AG04449 (cell line): Measurements from ENCODE around the gene SLC26A4.

Experiments used
- CTCF ChIA-PET: fragments of 350-600 bp; formaldehyde crosslinking; extraction: SDS; loops from one replicate; lab custom pipeline; 2021; ENCODE audit warnings: antibody characterized with exemption; lab: Yijun Ruan, JAX
- POLR2A ChIA-PET: fragments of 400-600, 350-600 bp; formaldehyde crosslinking; extraction: SDS; loops from one replicate; lab custom pipeline; 2020; ENCODE audit warnings: antibody characterized with exemption, inconsistent platforms; lab: Yijun Ruan, JAX
- DNase-seq: peaks from one replicate; pipeline ENCODE4 v3.0.0-alpha.2; 2010; ENCODE audit warnings: low read depth, low spot score
- H3K4me3 ChIP-seq: 2 replicates; pipeline ENCODE4 v1.5.1; 2011; ENCODE audit warnings: low read depth, mild to moderate bottlenecking, control low read depth, low read length
- TF ChIP-seq, protein P1 (sequence below): IDR thresholded peaks from one replicate; pipeline ENCODE4 v1.5.1; 2011; ENCODE audit warnings: mild to moderate bottlenecking, moderate library complexity, low read length, control low read depth, inconsistent platforms; ENCODE audit not compliant: insufficient read depth; ENCODE audit errors: missing control alignments

The SLC26A4 gene

DNA sequence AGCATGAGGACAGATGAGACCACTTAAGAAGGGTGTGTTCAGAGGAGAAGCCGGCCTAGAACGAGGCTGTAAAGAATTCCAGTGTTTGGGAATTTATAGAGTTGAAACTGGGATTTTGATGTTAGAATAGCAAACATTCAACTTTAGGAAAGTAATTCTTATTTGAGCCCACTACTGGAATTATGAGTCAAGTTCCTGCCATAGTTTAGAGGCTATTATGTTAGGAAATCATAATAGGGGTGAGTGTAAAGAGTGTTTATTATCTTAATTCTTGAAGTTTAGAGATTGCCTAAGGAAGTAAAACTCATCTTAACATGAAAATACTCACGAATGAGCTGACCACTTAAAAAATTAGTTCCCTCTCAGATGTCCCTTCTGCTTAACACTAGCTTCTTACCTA lies 85.4 kb downstream of the SLC26A4 start:
- CTCF ChIA-PET, result interaction anchor here (1.0 to 3.3 kb wide), 4 partner anchors 10 to 282 kb away, joined by 3 to 16 read pairs (median 6); no protein-coding TSS in a partner anchor
- H3K4me3 ChIP-seq, result no peak overlapping the region
- TF ChIP-seq, protein P1, sequence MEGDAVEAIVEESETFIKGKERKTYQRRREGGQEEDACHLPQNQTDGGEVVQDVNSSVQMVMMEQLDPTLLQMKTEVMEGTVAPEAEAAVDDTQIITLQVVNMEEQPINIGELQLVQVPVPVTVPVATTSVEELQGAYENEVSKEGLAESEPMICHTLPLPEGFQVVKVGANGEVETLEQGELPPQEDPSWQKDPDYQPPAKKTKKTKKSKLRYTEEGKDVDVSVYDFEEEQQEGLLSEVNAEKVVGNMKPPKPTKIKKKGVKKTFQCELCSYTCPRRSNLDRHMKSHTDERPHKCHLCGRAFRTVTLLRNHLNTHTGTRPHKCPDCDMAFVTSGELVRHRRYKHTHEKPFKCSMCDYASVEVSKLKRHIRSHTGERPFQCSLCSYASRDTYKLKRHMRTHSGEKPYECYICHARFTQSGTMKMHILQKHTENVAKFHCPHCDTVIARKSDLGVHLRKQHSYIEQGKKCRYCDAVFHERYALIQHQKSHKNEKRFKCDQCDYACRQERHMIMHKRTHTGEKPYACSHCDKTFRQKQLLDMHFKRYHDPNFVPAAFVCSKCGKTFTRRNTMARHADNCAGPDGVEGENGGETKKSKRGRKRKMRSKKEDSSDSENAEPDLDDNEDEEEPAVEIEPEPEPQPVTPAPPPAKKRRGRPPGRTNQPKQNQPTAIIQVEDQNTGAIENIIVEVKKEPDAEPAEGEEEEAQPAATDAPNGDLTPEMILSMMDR, result no peak
- POLR2A ChIA-PET, result no interaction called here
- no peak for DNase-seq

DNA sequence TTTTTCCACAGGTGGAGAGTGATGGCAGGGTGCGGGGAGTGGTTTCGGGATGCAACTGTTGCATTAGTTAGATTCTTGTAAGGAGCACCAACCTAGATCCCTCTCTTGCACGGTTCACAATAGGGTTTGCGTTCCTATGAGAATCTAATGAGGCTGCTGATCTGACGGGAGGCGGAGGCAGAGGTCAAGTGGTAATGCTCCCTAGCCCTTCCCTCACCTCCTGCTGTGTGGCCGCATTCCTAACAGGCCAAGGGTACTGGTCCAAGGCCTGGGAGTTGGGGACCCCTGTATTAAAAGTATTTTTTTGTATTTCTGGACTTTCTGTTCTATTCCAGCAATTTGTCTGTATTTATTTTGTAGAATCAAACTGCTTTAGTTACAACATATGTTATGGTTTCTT lies 90.5 kb downstream of the SLC26A4 start:
- TF ChIP-seq, protein P1, result no peak
- no peak overlapping the region for H3K4me3 ChIP-seq
- ChIA-PET POLR2A (no interaction called here), CTCF (no interaction called here)
- DNase-seq, result no peak

DNA sequence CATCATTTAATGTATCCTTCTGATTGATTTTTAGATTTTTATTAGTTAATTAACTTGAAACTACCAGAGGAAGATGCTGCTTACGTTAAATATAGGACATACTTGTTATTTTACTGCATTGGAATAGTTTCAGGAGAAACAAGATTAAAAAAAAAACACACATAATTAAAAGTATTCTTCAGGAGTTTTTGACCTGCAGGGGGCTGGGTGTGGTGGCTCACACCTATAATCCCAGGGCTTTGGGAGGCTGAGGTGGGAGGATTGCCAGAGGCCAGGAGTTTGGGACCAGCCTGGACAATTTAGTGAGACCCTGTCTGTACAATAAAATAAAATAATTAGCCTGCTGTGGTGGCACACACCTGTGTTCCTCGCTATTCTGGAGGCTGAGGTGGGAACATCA lies 94.0 kb downstream of the SLC26A4 start:
- TF ChIP-seq, protein P1, result no peak
- POLR2A ChIA-PET, result no interaction called here
- no peak overlapping the region for H3K4me3 ChIP-seq
- no peak for DNase-seq
- CTCF ChIA-PET, result no interaction called here

DNA sequence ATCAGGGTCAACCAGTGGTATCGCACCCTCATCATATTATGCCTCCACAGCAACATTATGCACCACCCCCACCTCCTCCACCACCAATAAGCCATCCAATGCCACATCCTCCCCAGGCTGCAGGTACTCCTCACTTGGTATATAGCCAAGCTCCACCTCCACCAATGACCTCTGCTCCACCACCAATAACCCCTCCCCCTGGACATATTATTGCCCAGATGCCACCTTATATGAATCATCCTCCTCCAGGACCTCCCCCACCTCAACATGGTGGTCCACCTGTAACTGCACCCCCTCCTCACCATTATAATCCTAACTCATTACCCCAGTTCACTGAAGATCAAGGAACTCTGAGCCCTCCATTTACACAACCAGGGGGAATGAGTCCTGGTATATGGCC lies 98.0 kb downstream of the SLC26A4 start:
- ChIA-PET POLR2A (no interaction called here), CTCF (no interaction called here)
- DNase-seq, result no peak
- no peak overlapping the region for H3K4me3 ChIP-seq
- TF ChIP-seq, protein P1, result no peak

DNA sequence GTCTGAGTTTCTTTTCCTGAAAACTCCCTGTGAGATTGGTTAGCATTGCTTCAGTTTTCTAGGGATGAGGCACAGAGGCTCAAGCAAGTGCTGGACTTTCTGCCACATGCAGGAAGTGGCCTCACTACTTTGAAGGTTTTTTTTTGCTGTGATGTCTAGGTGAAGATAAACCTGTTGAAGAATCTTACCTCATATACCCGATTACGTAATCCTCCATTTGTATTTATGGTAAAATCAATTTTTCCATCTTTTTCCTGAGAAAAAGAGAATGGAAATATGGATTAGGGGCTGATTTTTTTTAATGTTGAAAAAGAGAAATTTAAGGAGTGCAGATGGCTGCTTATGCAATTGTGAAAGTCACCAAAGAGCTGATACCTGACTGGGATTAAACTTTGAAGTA lies 106.8 kb downstream of the SLC26A4 start:
- H3K4me3 ChIP-seq, result no peak overlapping the region
- TF ChIP-seq, protein P1, result no peak
- ChIA-PET CTCF (no interaction called here), POLR2A (no interaction called here)
- DNase-seq, result no peak
